GM18502 (cell line): ENCODE data around the gene DDX39A.

ENCODE experiments used
- ATAC-seq: cut with Tn5 transposase; IDR thresholded peaks from one replicate; pipeline ENCODE4 v1.9.1; 2021; ENCODE audit warnings: mild to moderate bottlenecking; ENCODE audit not compliant: unreplicated experiment, poor library complexity

The DDX39A gene

GRCh38 chr19:14435320-14436050, 16.3 kb upstream of the DDX39A start:
- ATAC-seq, result no peak

DNA sequence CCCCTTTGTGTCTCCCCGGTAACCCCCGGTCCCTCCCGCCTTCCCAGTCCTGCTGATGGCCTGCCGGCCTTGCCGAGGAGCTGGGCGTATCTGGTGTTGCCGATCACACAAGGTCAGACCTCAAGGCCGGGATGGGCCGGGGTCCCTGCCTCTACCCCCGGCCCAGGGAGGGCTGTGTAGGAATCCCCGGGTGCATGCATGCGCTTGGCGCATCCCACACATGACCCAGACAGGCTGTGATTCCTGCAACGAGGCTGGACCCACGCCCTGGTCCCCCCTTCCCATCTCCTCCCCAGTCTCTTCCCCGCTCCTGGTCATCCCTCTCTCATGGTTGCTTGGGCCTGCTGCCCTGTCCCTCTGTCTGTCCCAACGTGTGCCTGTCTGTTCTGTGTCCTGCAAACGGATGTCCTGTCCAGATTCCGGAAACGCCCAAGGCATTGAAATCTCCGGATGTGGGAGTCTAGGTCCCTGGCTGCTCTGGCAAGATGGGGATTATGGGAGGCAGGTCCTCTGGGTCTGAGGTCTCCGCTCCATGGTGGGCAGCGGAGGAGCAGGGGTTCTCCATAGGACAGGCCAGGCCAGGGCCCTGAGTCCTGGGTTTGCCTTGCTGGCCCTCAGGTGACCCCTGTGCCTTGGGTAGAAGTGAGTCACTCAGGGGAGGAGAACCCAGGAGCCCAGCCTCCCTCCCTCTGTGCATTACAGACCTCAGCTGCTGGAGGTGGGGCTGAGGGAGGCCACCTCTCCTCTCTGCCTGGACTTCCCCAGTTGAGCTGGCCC, 15.6 kb upstream of the DDX39A start:
- ATAC-seq, result no peak

DNA sequence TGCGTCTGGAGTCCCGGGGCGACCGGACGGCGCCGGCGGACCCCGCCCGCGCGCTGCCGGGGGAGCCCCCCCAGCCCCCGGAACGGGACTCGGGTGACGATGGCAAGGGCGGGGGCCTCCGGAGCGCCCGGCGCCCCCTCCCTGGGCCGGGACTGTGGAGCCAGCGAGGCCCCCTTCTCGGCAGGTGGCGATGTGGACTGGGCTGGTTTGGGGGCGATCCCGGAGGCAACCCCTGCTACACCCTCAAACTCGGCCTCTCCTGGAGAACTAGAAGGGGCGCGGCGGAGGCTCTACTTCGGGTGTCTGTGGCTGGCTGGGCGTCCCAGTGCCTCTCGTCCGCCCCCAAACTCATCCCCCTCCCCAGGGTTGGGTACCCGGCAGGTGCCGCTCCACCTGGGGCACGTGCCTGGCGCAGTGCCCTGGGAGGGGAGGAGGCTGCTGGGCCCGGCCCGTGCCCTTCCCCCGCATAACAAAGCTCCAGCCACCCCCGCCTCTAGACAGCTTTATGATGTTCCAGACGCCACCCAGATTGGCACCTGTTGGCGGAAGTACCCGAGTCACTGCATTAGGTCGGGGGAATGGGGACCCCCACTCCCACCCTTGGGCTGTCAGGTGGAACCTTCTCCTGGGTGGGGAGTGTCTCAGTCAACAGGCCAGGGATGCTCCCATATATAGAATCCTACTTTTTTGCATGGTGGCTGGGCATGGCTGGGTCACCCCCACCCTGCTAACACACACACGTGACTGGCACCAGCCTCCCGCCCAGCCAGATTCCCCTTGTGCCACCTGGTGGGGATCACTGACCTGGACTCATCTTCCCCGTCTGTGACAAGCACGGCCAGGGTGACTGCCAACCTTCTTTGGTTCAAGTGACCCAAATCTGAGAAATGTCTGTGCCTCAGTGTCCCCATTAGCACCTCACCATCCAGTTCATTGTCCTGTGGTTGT, 14.7 kb upstream of the DDX39A start:
- no peak for ATAC-seq

DNA sequence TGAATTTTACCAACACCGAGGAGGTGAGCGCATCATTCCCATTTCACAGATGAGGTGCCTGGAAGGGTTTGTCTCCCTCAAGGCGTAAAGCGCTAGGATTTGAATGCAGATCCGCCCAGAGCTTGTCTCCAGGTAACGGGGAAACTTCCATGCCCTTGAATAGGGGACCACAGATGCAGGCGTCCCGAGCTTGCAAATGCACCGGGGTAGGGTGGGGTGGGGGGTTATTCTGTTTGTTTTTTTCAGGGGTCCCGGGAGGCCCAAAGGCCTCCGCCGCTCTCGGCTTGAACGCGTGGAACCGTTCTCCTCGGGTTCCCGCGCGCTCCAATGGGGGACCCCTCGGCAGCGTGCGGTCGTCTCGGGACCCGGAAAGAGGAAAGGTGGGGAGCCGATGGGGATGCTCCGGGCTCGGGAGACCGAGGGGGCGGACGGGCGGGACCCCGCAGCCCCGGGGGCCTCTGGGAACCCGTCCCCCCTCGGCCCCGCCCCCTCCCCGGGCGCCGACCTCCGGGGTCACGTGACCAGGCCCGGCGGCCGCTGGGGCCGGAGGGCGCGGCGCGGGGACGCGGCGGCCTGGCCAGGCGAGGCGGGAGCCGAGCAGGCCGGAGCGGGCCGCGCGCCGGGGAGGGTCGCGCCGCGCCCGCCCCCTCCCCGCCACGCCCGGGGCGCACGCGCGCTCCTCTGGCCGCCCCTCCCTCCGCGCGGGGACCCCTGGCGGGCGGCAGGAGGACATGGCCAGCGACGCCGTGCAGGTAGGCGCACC, 13.8 kb upstream of the DDX39A start, which contains the start of gene PKN1:
TSS of gene PKN1 (plus strand) at position 516 of the 763 bp plus-strand sequence. CDS start at position 732, 216 bp downstream.
- ATAC-seq, result no peak

DNA sequence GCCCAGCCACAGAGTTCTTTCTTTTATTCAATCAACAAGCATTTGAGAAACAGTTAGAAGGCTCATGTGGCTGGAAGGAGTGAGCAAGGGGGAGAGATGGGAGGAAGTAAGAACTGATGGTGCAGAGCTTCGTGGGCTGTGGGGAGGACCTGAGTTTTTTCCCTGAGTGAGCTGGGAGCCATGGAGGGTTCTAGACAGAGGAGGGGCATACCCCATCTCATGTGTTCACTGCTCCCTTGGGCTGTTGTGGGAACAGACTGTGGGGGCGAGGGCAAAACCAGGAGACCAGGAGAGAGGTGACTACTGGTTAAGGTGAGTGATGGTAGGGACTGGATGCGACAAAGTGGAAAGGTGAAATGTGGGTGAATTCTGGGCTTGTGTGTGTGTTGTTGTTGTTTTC, 11.6 kb upstream of the DDX39A start:
- no peak for ATAC-seq

- ATAC-seq, result no peak
Measured at GRCh38 chr19:14428882-14429416, 9.8 kb upstream of the DDX39A start.

DNA sequence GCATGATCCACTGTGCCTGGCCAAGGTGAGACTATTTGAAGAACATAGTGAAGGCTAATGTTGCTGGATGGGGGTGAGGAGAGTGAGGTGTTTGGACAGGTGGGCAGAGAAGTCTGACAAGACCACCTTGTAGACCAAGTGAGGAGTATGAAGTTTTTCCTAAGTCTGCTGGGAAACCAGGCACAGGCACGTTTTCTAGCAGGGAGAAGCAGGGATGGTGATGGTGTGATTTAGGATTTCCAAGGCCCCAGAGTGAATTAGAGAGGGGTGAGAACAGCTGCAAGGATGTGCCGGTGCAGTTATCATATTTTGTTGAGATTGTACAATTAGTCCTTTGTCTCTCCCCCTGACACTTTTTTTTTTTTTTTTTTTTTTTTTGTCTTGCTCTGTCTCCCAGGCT, 8.3 kb upstream of the DDX39A start:
- no peak for ATAC-seq

DNA sequence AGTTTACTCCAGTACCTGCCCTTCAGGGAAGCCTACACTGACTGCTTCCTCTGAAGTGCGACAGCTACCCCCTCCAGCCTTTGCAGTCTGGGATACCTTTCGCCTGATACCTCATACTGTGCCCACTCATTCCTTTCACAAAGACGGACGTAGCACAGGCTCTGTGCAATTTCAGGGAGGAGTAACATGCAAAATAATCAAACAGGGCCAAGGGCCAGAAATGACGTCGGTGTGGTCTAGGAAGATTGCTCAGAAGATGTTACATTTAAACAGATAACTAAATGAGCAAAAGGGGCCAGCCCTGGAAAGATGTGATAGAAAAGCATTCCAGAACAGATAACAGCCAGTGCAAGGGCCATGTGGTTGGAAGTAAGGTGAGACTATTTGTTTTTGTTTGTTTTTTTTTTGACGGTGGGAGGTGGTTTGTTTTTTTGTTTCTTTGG, 6.6 kb upstream of the DDX39A start:
- ATAC-seq, result no peak

GRCh38 chr19:14418856-14419105, 360 bp downstream of the DDX39A start:
- peak; percentile 50 for ATAC-seq

GRCh38 chr19:14416817-14417231, 2.3 kb downstream of the DDX39A start:
- no peak for ATAC-seq

DNA sequence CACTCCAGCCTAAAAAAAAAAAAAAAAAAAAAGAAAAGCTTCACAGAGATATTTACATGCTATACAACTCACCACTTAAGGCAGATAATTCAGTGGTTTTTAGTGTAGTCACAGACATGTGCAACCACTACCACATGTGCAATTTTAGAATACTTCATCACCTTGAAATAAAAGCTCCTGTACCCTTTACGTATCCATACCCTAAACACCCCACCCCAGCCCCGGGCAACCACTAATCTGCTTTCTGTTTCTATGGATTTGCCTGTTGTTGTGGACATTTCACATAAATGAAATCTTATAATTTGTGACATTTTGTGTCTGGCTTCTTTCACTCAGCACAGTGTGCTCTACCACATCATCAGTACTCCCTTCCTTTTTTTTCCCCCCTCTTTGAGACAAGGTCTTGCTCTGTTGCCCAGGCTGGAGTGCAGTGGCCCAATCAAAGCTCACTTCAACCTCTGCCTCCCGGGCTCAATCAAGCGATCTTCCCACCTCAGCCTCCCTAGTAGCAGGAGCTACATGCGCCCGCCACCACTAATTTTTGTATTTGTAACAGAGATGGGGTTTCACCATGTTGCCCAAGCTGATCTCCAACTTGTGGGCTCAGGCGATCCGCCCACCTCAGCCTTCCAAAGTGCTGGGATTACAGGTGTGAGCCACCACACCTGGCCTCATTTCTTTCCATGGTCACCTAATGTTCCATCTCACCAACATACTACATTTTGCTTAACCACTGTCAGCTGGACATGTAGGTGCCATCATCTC, 4.0 kb downstream of the DDX39A start:
- ATAC-seq, result no peak

- no peak for ATAC-seq
Measured at GRCh38 chr19:14413693-14414181, 5.4 kb downstream of the DDX39A start.

DNA sequence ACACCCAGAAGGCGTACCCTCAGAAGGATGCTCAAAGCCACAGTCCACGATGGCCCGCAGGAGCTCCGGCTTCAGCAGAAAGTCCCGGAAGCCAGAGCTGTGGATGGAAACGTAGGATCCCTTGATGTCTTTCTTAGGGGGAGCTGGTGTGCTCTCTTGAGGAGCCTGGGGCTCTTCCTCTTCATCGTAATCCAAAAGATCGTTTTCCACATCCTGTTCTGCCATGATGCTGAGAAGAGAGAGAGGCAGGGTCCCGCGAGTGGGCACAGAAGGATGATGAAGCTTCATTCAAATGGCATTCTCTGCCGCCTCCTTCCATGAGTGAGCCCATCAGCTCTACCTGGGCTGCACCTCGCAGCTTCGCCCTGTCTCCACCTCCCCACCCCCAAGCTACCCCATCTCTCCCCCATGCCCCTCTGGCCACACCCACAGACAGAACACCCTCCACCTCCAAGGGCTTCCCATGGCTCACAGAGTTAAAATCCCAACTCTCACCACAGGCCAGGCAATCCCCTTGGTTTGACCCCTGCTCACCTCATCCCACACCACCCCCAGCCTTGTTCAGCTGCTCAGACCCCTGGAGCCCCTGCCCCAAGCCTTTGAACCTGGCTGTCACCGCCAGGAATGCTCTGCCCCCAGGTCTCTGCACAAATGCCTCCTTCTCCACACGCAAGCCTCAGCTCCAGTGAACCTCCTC, 6.0 kb downstream of the DDX39A start:
- ATAC-seq, result no peak

GRCh38 chr19:14412324-14412995, 6.7 kb downstream of the DDX39A start:
- no peak for ATAC-seq

GRCh38 chr19:14411938-14412245, 7.2 kb downstream of the DDX39A start:
- no peak for ATAC-seq

DNA sequence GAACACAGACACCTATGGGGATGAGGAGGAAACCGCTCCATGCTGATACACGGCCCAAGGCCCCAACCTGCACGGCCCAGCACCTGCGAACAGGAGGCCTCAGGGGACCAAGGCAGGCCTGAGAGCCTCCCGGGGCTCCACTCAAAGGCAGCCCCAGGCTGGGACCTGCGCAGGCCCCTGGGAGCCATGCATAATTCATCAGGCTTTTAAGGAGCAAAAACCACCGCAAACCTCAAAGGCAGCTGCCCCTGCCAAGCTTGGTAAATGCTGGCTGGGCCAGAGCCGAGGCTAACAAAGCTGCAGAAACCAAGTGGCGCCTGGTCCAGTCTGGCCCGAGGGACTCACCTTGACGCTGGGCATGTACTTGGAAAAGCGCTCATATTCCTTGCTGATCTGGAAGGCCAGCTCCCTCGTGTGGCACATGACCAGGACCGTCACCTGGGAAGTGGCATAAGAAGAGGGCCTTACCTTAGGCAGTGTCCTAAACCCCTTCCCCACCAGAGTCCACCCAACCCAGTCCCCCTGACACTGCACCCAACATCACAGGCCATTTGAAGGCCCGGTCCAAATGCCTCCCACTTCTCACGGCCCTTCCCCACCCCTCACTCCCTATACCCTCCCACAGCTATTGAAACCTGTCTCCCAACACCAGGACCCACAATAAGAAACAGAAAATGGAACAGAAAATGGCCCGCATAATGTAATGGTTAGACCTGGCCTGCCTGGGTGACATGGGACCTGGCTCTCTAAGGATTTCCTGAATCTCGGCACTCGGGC, 7.8 kb downstream of the DDX39A start:
- ATAC-seq, result no peak
